A673 (cell line): ENCODE data around the gene KCNK7.

Source experiments
- CTCF ChIP-seq: fragments of 300-800, 200-600 bp; sonication (generic); conservative IDR thresholded peaks from 2 replicates; pipeline ENCODE4 v1.5.1; 2017; ENCODE audit warnings: low read depth, mild to moderate bottlenecking, antibody characterized with exemption, low read length, moderate library complexity, mixed read lengths
- EZH2 ChIP-seq: fragments of 200-600 bp; sonication (generic); IDR thresholded peaks from 2 replicates; pipeline ENCODE4 v1.6.1; 2017; ENCODE audit warnings: borderline replicate concordance, low read depth, mild to moderate bottlenecking, mixed read lengths, antibody characterized with exemption, low read length; ENCODE audit not compliant: poor library complexity, severe bottlenecking

GRCh38 chr11:65615950-65616574 lies 20.5 kb upstream of the KCNK7 start:
- no peak for TF ChIP-seq CTCF
- no peak for TF ChIP-seq EZH2
